Panc1 (cell line): ENCODE results near the gene ZCCHC17.

Experiments used
- CTCF ChIP-seq: fragments of 450-650 bp; IDR thresholded peaks from 2 replicates; pipeline ENCODE4 v1.5.1; 2017; ENCODE audit warnings: mild to moderate bottlenecking
- SIN3A ChIP-seq: IDR thresholded peaks from 2 replicates; pipeline ENCODE4 v1.6.1; 2012; ENCODE audit warnings: low read depth, mild to moderate bottlenecking, low read length, moderate library complexity, borderline replicate concordance; ENCODE audit not compliant: insufficient read depth
- TCF7L2 ChIP-seq: IDR thresholded peaks from 2 replicates; pipeline ENCODE4 v1.6.1; 2011; ENCODE audit warnings: mild to moderate bottlenecking, low read depth, low read length, inconsistent platforms

- TF ChIP-seq TCF7L2 (no peak), CTCF (no peak), SIN3A (no peak)
Observed at GRCh38 chr1:31257213-31257612, 39.6 kb upstream of the ZCCHC17 start.
